Right cardiac atrium (tissue), 5 donors: ENCODE results near the gene FCHSD2. TPM values are rescaled to one million over a fixed set of nuclear protein-coding genes. Genes with fewer than 3 reads are reported as not detected.

ENCODE experiments used
- ATAC-seq, 2 donors: fragments of 200-7000 bp; cut with Tn5 transposase; one replicate each; pipeline versions ENCODE4 v1.8.0 to v1.9.1; 2020; ENCODE audit warnings: moderate library complexity in 2 of 2, mild to moderate bottlenecking in 1 of 2
- DNase-seq, 3 donors: peaks; one replicate each; pipeline ENCODE4 v3.0.0-alpha.2; 2020
- H3K27ac ChIP-seq: one replicate; pipeline ENCODE4 v1.5.1; 2013; ENCODE audit warnings: mild to moderate bottlenecking, low read length, control low read depth, moderate library complexity
- H3K27me3 ChIP-seq: one replicate; pipeline ENCODE4 v1.6.1; 2013; ENCODE audit not compliant: control insufficient read depth, insufficient read depth
- H3K4me1 ChIP-seq: one replicate; pipeline ENCODE4 v1.6.1; 2013; ENCODE audit warnings: low read length; ENCODE audit not compliant: control insufficient read depth, insufficient read depth
- H3K4me3 ChIP-seq: one replicate; pipeline ENCODE4 v1.5.1; 2013; ENCODE audit warnings: low read length, control low read depth
- H3K9me3 ChIP-seq: one replicate; pipeline ENCODE4 v1.6.1; 2013; ENCODE audit warnings: low read length; ENCODE audit not compliant: control insufficient read depth
- WGBS: extraction: QIAGEN DNeasy Blood & Tissue Kit; methylation state at CpG from one replicate; pipeline ENCODE4 v1.1.7; 2013; 5-methylcytosine and 5-hydroxymethylcytosine counted together
- intact Hi-C, 4 donors: fragments of 100-400 bp; cut with DNase I; formaldehyde crosslinking; loops; one replicate each; pipeline versions ENCODE4 v1.11.0 to v1.14.0; 2022 to 2023
- polyA plus RNA-seq: library from polyadenylated mRNA; stranded (reverse); fragments of 200-250 nt; gene quantifications from one replicate; pipeline ENCODE4 v1.2.3, GENCODE V29; 2013
- total RNA-seq, 4 donors: library from RNA; stranded (reverse); fragmentation: NEBNext Ultra II Directional; extraction: Animal tissue kit (Norgen Biotek cat#: 25700); gene quantifications; one replicate each; pipeline ENCODE4 v1.2.1, GENCODE V29; 2021
- donor health status: healthy with polysubstance abuse.
- donor health status: DM: no; HTN: yes; CAD: no.
- donor health status: DM: no; HTN: no; CAD: no.
- donor health status: DM: no; HTN: yes; CAD: no; lungs with severe emphysema.
- donor health status: DM: yes; HTN: yes; CAD: no.

Gene FCHSD2
- total and polyA plus RNA-seq, 5 donors, result 12.6 to 54.1 (median 36.2) TPM

DNA sequence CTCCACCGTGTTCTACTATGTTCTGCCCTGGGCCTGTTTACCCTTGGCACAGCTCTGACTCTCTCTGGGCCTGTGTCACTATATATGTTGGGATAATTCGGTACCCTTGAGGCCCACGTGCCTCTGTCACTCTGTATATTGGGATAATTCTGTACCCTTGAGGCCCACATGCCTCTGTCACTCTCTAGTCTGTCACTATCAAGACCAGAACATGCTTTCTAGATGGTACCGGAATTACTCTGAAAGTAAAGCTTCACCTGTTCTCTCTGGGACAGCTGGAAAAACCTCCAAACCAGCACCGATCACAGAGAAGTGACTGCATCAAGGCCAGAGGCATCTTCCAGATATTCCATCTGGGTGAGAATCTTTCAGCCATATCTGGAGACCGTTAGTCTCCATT is 9.3 kb upstream of the FCHSD2 start:
- Histone ChIP-seq H3K4me3 (no peak overlapping the region), H3K27ac (peak overlapping the region; percentile 36), H3K27me3 (no peaks in the 10 kb centered on the region), H3K4me1 (peaks cover 9% of the 10 kb centered on the region), H3K9me3 (no peaks in the 10 kb centered on the region)
- DNase-seq, result no peak
- 86% methylated on average over 6 of the region's 6 CpGs for WGBS
- ATAC-seq, result no peak
- intact Hi-C loops, result no loop called here

DNA sequence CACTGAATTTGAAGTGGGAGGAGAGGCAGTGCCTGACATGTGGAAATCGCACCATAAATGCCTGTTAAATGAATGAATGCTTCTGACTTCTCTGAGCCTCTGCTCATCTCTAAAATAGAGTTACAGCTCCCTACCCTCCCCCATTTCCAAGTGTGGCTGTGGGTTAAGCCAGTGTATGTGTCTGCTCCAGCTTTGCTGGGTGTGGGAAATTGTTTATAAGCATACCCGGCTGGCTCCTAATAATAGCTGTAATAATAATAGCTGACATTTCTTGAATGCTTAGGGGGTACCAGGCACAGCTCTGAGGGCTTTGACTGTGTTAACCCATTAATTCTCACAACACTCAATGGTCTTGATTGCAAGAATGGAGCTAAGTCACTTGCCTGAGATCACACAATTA is 7.0 kb upstream of the FCHSD2 start:
- ATAC-seq (peak; percentile 30 to 51), DNase-seq (no peak)
- Histone ChIP-seq H3K9me3 (no peaks in the 10 kb centered on the region), H3K4me3 (no peak overlapping the region), H3K4me1 (peaks cover 9% of the 10 kb centered on the region), H3K27ac (peak overlapping the region; percentile 78), H3K27me3 (no peaks in the 10 kb centered on the region)
- intact Hi-C loops, result no loop called here
- WGBS, result 63% methylated on average over 2 of the region's 2 CpGs

DNA sequence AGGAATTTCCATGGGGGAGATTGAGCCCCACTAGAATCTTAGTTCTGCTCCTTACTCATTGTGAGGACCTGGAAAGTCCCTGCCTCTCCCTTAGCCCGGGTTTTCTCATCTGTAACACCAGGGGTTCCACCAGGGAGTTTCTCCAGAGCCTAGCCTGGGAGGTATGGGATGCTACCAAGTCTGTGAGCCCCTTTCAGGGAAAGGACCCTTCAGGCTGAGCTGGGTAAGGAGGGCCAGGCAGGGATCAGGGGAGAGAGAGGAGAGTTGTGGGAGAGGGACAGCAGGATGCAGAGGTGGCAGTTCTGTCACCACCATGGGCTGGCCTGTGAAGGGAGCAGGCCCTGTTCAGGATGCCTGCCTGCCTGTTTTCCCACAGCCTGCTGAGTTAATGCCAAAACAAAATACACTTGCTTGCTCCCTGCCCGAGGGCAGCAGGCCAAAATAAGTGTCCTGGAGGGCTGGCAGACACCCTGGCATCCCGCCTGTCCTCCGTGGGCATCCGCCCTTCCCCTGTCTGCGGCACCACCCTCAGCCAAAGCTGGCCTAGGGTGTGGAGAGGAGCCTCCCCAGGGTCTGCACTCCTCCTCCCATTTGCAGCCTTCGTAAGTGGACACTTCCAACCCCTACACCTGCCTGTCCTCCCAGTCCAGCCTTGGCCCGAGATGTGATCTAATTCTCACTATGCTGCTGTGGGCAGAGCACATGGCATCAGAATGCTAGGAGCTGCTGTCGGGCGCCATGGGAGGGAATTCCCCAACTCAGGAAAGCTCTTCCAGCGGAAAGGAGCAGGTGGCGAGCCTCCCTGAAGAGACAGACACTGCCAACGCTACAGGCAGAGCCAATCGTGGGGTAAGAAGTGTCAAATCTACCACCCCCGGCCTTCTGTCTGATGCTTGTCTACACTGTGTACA is 5.9 kb upstream of the FCHSD2 start:
- Histone ChIP-seq H3K4me1 (peaks cover 9% of the 10 kb centered on the region), H3K4me3 (no peak overlapping the region), H3K9me3 (no peaks in the 10 kb centered on the region), H3K27me3 (no peaks in the 10 kb centered on the region), H3K27ac (peak overlapping the region; percentile 69)
- ATAC-seq, result peak; percentile 80 to 87
- intact Hi-C loops, result no loop called here
- peak; percentile 70 to 89 (median 87) for DNase-seq
- WGBS, result 55% methylated on average over 15 of the region's 15 CpGs

DNA sequence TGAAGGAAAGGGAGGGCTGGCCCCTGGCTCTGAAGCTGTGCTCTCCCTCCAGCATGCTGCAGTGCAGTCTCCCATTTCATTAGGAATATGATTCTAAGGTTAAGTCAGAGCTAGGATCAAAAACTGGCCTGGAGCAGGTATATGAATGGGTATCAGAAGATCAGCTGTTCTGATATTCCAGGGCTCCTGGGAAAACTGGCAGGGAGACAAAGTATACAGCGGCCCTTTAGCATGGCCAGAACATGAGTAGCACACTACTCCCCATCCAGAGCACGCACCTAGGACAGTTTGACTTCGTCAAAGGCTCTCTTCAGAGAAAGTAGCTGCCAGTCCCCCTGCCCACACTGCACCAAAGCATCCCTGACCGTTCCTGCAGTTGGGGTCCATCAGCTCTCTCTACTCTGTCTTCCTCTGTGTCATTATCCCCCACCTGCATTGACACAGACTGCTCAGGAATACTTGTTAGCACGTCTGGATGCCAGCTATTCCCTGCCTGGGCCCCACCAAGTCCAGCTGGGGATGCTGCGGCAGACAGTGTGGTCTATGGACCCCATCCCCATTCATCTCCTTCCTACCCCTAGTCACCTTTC is 4.0 kb upstream of the FCHSD2 start:
- Histone ChIP-seq H3K4me1 (peaks cover 6% of the 10 kb centered on the region), H3K4me3 (no peak overlapping the region), H3K9me3 (no peaks in the 10 kb centered on the region), H3K27me3 (no peaks in the 10 kb centered on the region), H3K27ac (peak overlapping the region; percentile 7)
- DNase-seq, result no peak
- intact Hi-C loops, result no loop called here
- no peak for ATAC-seq
- WGBS, result 86% methylated on average over 6 of the region's 6 CpGs

DNA sequence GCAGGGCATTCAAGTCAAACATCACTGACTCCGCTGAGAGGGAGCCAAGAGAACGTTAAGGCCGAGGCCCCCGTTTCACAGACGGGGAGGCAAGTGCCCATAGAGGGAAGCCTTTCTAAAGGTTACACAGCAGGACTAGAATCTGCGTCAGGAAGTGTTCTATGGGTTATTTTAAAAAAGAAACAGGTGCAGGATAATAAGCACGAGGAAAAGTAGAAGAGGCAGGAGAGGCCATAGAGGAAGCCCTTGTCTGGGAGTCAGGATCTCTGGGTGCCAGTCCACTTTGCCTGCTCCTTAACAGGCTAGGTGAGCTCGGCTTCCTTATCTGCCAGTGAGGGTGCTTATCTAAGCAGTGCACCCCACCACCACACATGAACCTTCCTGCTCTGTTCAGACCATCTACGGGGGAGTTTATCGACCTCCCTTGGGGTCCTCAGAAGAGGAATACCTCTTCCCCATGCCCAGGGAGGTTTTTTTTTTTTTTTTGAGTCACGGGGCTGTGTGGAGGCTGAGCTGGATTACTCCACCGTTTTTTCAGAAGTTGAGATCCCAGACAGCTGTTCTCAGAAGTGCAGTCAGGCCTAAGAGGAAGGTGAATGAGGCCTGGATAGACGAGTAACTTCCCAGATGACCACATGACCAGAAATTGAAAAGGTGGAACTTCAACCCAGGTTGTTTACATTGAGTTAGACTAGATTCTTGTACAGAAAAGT is 1.2 kb upstream of the FCHSD2 start:
- intact Hi-C loops, result loop anchor here in 3 of 4 donors (5.0 kb wide), 2 partner anchors 34 to 221 kb away; no protein-coding TSS in a partner anchor
- DNase-seq (no peak), ATAC-seq (no peak)
- Histone ChIP-seq H3K4me3 (peak overlapping the region; percentile 66), H3K27ac (peak overlapping the region; percentile 95), H3K27me3 (no peaks in the 10 kb centered on the region), H3K4me1 (peaks cover 2% of the 10 kb centered on the region), H3K9me3 (no peaks in the 10 kb centered on the region)
- WGBS, result 10% methylated on average over 13 of the region's 13 CpGs

DNA sequence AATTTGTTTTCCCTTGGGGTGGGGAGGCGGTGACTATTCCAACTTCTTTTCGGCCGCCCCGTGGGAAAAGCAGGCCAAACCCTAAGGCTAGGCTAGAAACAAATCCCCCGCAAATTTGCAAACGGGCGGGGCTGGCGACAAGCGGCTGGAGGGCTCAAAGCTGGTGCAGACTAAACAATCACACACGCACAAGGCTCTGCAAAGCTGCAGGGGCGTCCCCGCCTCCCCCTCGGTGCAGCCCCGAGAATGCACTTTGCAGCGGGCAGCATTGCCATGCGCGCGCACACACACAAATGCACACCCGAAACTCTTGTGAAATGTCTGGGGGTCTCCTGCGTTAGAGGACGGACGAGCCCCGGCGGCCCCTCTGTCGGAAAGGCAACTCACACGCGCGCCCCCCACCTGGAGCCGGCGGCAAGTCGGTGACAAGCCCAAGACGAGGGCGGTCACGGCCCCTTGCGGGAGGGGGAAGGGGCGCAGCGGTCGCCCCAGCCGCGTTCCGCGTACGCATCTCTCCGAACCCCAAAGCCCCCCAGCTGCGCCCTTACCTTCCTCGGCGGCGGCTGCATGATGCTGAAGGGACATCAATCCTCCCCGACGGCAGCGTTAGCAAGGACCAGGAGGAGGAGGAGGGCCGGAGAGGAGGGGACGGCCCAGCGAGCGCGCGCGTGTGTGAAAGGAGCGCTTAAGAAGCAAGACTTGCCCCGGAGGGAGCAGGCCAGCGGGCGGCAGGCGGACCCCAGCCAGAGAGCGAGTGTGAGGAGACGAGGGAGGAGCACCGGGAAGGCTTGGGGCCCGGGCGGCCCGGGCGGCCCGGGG is 600 bp downstream of the FCHSD2 start:
- intact Hi-C loops, result loop anchor here in 3 of 4 donors (5.0 kb wide), 2 partner anchors 36 to 219 kb away; no protein-coding TSS in a partner anchor
- under 1% methylated on average over 71 of the region's 71 CpGs for WGBS
- no peaks in the 10 kb centered on the region for H3K27me3 ChIP-seq
- no peaks in the 10 kb centered on the region for H3K4me1 ChIP-seq
- ATAC-seq, result peak; percentile 66 to 69
- H3K9me3 ChIP-seq, result no peaks in the 10 kb centered on the region
- peak overlapping the region; percentile 66 for H3K4me3 ChIP-seq
- peak overlapping the region; percentile 59 for H3K27ac ChIP-seq
- DNase-seq, result peak; percentile 85 to 95 (median 93)

DNA sequence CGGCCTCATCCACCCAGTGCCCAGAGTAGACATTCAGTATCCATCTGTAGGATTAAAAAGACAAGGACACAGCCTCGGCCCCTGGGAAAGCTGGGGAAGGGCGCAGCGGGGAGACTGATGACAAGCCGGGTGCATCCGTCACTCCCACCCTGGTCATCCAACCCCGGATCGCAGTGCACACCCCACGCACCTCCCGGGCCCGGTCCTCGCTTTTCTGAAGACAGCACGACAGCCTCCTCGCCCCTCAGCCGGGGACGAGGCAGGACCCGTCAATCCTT is 1.1 kb downstream of the FCHSD2 start:
- peak overlapping the region; percentile 66 for H3K4me3 ChIP-seq
- peak in 2 of 3 donors; percentile 24 to 74 for DNase-seq
- no peaks in the 10 kb centered on the region for H3K27me3 ChIP-seq
- no peaks in the 10 kb centered on the region for H3K4me1 ChIP-seq
- under 1% methylated on average over 17 of the region's 17 CpGs for WGBS
- H3K27ac ChIP-seq, result peak overlapping the region; percentile 59
- H3K9me3 ChIP-seq, result no peaks in the 10 kb centered on the region
- intact Hi-C loops, result loop anchor here in 3 of 4 donors (5.0 kb wide), 2 partner anchors 36 to 219 kb away; no protein-coding TSS in a partner anchor
- ATAC-seq, result peak in 1 of 2 donors; percentile 19

DNA sequence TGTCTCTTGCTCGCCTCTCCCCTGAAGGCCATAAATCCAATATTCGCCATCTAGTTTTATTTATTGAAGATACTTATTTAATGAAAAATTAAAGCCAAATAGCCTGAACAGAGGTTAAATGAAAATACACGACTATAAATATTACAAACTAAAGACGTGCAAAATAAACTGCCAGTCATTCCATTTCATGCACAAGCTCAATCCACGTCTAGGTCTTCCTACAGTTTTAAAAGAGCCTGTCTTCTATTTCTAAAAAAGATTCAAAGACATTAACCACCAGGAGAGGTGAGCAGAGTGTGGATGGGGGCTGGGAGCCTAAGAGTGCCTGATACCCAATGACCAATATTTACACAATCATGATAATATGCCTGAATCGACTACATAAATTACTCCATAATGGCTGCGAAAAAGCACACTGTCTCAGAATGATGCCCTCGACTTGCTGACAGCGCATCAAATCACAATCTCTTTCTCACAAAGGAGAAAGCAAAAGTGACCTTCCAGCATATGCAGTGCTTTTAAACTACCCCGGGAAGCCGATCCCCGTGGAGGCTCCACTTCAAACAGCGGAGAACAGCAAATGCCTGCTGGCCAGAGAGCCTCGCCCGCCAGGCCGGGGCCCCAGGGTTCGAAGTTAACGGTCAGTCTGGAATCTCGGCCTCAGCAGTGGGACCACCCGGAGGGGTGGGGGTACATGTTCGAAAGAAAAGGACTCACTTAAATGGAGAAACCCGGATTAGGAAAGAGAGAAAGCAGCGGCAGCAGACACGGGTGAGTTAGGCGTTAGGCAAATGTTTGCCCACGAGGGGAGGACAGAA is 1.7 kb downstream of the FCHSD2 start:
- intact Hi-C loops, result loop anchor here in 3 of 4 donors (5.0 kb wide), 2 partner anchors 37 to 218 kb away; no protein-coding TSS in a partner anchor
- Histone ChIP-seq H3K4me3 (peak overlapping the region; percentile 66), H3K9me3 (no peaks in the 10 kb centered on the region), H3K4me1 (no peaks in the 10 kb centered on the region), H3K27ac (peak overlapping the region; percentile 59), H3K27me3 (no peaks in the 10 kb centered on the region)
- ATAC-seq, result no peak
- peak in 2 of 3 donors; percentile 67 to 72 for DNase-seq
- WGBS, result 7% methylated on average over 26 of the region's 26 CpGs

DNA sequence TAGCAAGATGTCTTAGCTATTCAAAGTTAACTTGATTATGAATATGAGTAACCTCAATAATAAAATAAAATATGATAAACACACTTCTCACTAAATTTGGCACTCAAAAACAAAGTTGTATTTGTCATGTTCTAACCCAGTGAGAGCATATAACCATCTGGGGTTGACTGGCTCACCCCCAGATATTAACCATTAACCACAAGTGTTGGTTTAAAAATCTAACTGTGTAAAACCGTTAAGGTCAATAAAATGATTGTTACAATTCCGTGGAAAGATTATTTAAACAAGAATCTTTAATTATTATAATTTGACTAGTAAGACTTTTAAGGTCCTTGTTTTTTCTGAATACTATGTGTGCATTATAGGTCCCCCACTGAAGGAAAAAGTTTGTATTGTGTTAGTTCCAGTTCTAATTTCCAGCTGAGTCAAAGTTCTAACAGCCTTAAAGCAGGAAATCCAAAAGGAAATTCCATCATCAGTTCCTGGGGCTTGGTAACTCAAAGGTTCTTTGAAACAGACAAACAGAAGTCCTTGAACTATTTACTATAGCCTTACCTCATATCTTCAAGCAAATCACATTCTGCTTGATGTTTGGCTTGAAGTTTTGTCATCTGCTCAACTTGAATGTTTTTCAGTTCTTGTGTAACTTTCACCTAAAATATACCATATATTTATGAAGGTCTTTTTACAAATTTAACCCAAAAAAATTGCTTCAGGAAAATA is 2.5 kb downstream of the FCHSD2 start:
- 37% methylated on average over 2 of the region's 2 CpGs for WGBS
- Histone ChIP-seq H3K27me3 (no peaks in the 10 kb centered on the region), H3K4me3 (peak overlapping the region; percentile 66), H3K9me3 (no peaks in the 10 kb centered on the region), H3K4me1 (no peaks in the 10 kb centered on the region), H3K27ac (no peak overlapping the region)
- intact Hi-C loops, result loop anchor here in 3 of 4 donors (5.0 kb wide), 2 partner anchors 38 to 217 kb away; no protein-coding TSS in a partner anchor
- no peak for ATAC-seq
- DNase-seq, result no peak
